Ishikawa (cell line): ENCODE results near the gene CCDC71.

Source experiments
- CEBPB ChIP-seq: IDR thresholded peaks from 2 replicates; pipeline ENCODE4 v1.6.1; 2012
- CREB1 ChIP-seq: IDR thresholded peaks from 2 replicates; pipeline ENCODE4 v1.6.1; 2012; ENCODE audit warnings: low read depth
- EGR1 ChIP-seq: IDR thresholded peaks from 2 replicates; pipeline ENCODE4 v1.6.1; 2012
- EP300 ChIP-seq: IDR thresholded peaks from 2 replicates; pipeline ENCODE4 v1.6.1; 2012; ENCODE audit warnings: borderline replicate concordance
- FOXM1 ChIP-seq: IDR thresholded peaks from 2 replicates; pipeline ENCODE4 v1.6.1; 2012; ENCODE audit warnings: low read depth, borderline replicate concordance
- MAX ChIP-seq: IDR thresholded peaks from 2 replicates; pipeline ENCODE4 v1.6.1; 2012
- NFIC ChIP-seq: IDR thresholded peaks from 2 replicates; pipeline ENCODE4 v1.6.1; 2012
- RAD21 ChIP-seq: IDR thresholded peaks from 2 replicates; pipeline ENCODE4 v1.6.1; 2012; ENCODE audit warnings: low read depth
- REST ChIP-seq: IDR thresholded peaks from 2 replicates; pipeline ENCODE4 v1.6.1; 2012; ENCODE audit warnings: low read depth, mild to moderate bottlenecking
- TAF1 ChIP-seq: IDR thresholded peaks from 2 replicates; pipeline ENCODE4 v1.6.1; 2012; ENCODE audit warnings: low read depth, mild to moderate bottlenecking
- TCF12 ChIP-seq: IDR thresholded peaks from 2 replicates; pipeline ENCODE4 v1.6.1; 2012; ENCODE audit warnings: low read depth
- TEAD4 ChIP-seq: IDR thresholded peaks from 2 replicates; pipeline ENCODE4 v1.6.1; 2012
- USF1 ChIP-seq: IDR thresholded peaks from 2 replicates; pipeline ENCODE4 v1.6.1; 2012
- YY1 ChIP-seq: IDR thresholded peaks from 2 replicates; pipeline ENCODE4 v1.6.1; 2012; ENCODE audit warnings: low read depth
- ZBTB7A ChIP-seq: IDR thresholded peaks from 2 replicates; pipeline ENCODE4 v1.6.1; 2012; ENCODE audit warnings: low read depth

The CCDC71 gene

GRCh38 chr3:49170744-49171118 is 4.6 kb upstream of the CCDC71 start:
- TF ChIP-seq TAF1 = no peak
- TF ChIP-seq EP300 = no peak
- TF ChIP-seq ZBTB7A = no peak
- TF ChIP-seq RAD21 = no peak
- no peak for TF ChIP-seq NFIC
- no peak for TF ChIP-seq EGR1
- TF ChIP-seq YY1 = no peak
- TF ChIP-seq USF1 = no peak
- TF ChIP-seq TCF12 = no peak

- TF ChIP-seq YY1 (no peak), USF1 (no peak), NFIC (no peak), MAX (no peak), REST (no peak), FOXM1 (no peak), ZBTB7A (no peak)
Measured at GRCh38 chr3:49166752-49167556, 823 bp upstream of the CCDC71 start.

- TF ChIP-seq ZBTB7A (no peak), TEAD4 (no peak), MAX (no peak), NFIC (no peak), REST (no peak), FOXM1 (no peak), CEBPB (no peak), CREB1 (no peak), YY1 (no peak), RAD21 (no peak), USF1 (no peak), TCF12 (no peak), EP300 (no peak), TAF1 (no peak), EGR1 (no peak)
Measured at GRCh38 chr3:49164983-49165720, 979 bp downstream of the CCDC71 start.

GRCh38 chr3:49163609-49164008 is 2.5 kb downstream of the CCDC71 start:
- no peak for TF ChIP-seq EP300
- TF ChIP-seq ZBTB7A = no peak
- TF ChIP-seq EGR1 = no peak

GRCh38 chr3:49162751-49163419 is 3.2 kb downstream of the CCDC71 start:
- TF ChIP-seq TCF12 (no peak), ZBTB7A (no peak), EGR1 (no peak), TAF1 (no peak), YY1 (no peak)
